H1 (cell line): ENCODE data around the gene SLC66A2. TPM values are rescaled to one million over a fixed set of nuclear protein-coding genes. Genes with fewer than 3 reads are reported as not detected.

Source experiments
- CTCF ChIA-PET: fragments of 300-600 bp; sonication (Branson Sonifier 250); formaldehyde crosslinking; loops from one replicate; lab custom pipeline; 2021; ENCODE audit not compliant: partially characterized antibody; lab: Charles Lee
- POLR2A ChIA-PET: fragments of 300-600 bp; sonication (Branson Sonifier 250); formaldehyde crosslinking; loops from one replicate; lab custom pipeline; 2021; ENCODE audit warnings: inconsistent platforms; ENCODE audit not compliant: partially characterized antibody; lab: Charles Lee
- DNase-seq, 2 experiments: peaks; one replicate each; pipeline versions ENCODE4 v3.0.0 to v3.0.0-alpha.2; 2010 to 2022; ENCODE audit warnings: low spot score in 2 of 2, low read depth in 1 of 2, mixed read lengths in 1 of 2
- FAIRE-seq: peaks from 2 replicates; lab custom pipeline; 2011; peaks lifted over from hg19 to GRCh38; lab: Jason Lieb, UNC
- H2AFZ ChIP-seq: 2 replicates; pipeline ENCODE4 v1.8.1; 2012; ENCODE audit warnings: low read length, inconsistent platforms
- H2AK5ac ChIP-seq: 2 replicates; pipeline ENCODE4 v1.6.1; 2013; ENCODE audit warnings: low read depth, low read length
- H2BK120ac ChIP-seq: replicated peaks from 2 replicates; pipeline ENCODE3; 2013; ENCODE audit warnings: low read depth, low read length, inconsistent platforms
- H2BK12ac ChIP-seq: 2 replicates; pipeline ENCODE4 v1.6.1; 2013; ENCODE audit warnings: low read depth, low read length
- H2BK15ac ChIP-seq: 2 replicates; pipeline ENCODE4 v1.6.1; 2013; ENCODE audit warnings: low read length
- H2BK20ac ChIP-seq: 2 replicates; pipeline ENCODE4 v1.6.1; 2013; ENCODE audit warnings: low read length
- H2BK5ac ChIP-seq: 2 replicates; pipeline ENCODE4 v1.6.1; 2013; ENCODE audit warnings: low read depth, low read length
- H3K14ac ChIP-seq: 2 replicates; pipeline ENCODE4 v1.6.1; 2013; ENCODE audit warnings: inconsistent platforms; ENCODE audit not compliant: insufficient read length
- H3K18ac ChIP-seq: 2 replicates; pipeline ENCODE4 v1.6.1; 2013; ENCODE audit warnings: low read length; ENCODE audit errors: extremely low read depth
- H3K23ac ChIP-seq: 2 replicates; pipeline ENCODE4 v1.6.1; 2013; ENCODE audit warnings: inconsistent platforms; ENCODE audit not compliant: insufficient read length
- H3K23me2 ChIP-seq: 2 replicates; pipeline ENCODE4 v1.6.1; 2013; ENCODE audit warnings: low read depth, low read length
- H3K27ac ChIP-seq: 2 replicates; pipeline ENCODE4 v1.6.1; 2011; ENCODE audit warnings: low read depth, low read length, inconsistent platforms
- H3K27me3 ChIP-seq, 4 experiments: replicated peaks in 1 of 4; 1 replicate in 1 of 4; 2 replicates in 3 of 4; pipeline versions ENCODE4 v1.6.1 to v1.8.1; 2011 to 2013; ENCODE audit warnings: low read length in 3 of 4, mild to moderate bottlenecking in 3 of 4, inconsistent platforms in 2 of 4, mixed read lengths in 2 of 4, moderate library complexity in 1 of 4; ENCODE audit not compliant: control insufficient read depth in 3 of 4, insufficient read depth in 3 of 4; ENCODE audit errors: extremely low read depth in 1 of 4
- H3K36me3 ChIP-seq, 4 experiments: 2 replicates each; pipeline versions ENCODE4 v1.6.1 to v1.8.1; 2011 to 2013; ENCODE audit warnings: mild to moderate bottlenecking in 4 of 4, low read length in 3 of 4, moderate library complexity in 2 of 4, control low read depth in 1 of 4, inconsistent platforms in 1 of 4; ENCODE audit not compliant: insufficient read depth in 4 of 4, control insufficient read depth in 2 of 4
- H3K4ac ChIP-seq: replicated peaks from 2 replicates; pipeline ENCODE3; 2013; ENCODE audit warnings: low read length, low read depth, mixed read lengths, inconsistent platforms; ENCODE audit not compliant: insufficient read length
- H3K4me1 ChIP-seq, 4 experiments: replicated peaks in 1 of 4; 1 replicate in 1 of 4; 2 replicates in 3 of 4; pipeline versions ENCODE4 v1.6.1 to v1.8.1; 2011 to 2013; ENCODE audit warnings: low read length in 3 of 4, inconsistent platforms in 2 of 4, mixed read lengths in 1 of 4; ENCODE audit not compliant: insufficient read depth in 4 of 4, control insufficient read depth in 3 of 4
- H3K4me2 ChIP-seq, 2 experiments: 2 replicates each; pipeline versions ENCODE4 v1.6.1 to v1.8.1; 2011 to 2013; ENCODE audit warnings: low read depth in 2 of 2, low read length in 2 of 2, control low read depth in 1 of 2, inconsistent platforms in 1 of 2, mild to moderate bottlenecking in 1 of 2; ENCODE audit not compliant: insufficient read depth in 1 of 2
- H3K4me3 ChIP-seq, 4 experiments: fragments of 200-600, 300-600 bp in 1 of 4; sonication (generic), shearing (Covaris generic), sonication (Bioruptor Twin) in 1 of 4; 2 replicates each; pipeline versions ENCODE4 v1.5.1 to v1.8.1; 2011 to 2016; ENCODE audit warnings: low read length in 4 of 4, low read depth in 3 of 4, control low read depth in 2 of 4, inconsistent platforms in 2 of 4, mild to moderate bottlenecking in 2 of 4, mixed read lengths in 1 of 4, moderate library complexity in 1 of 4; ENCODE audit not compliant: insufficient read depth in 2 of 4; ENCODE audit errors: extremely low read depth in 1 of 4
- H3K56ac ChIP-seq: replicated peaks from 2 replicates; pipeline ENCODE3; 2013; ENCODE audit warnings: low read depth, mild to moderate bottlenecking, mixed read lengths, low read length, inconsistent platforms; ENCODE audit not compliant: insufficient read length
- H3K79me1 ChIP-seq: 2 replicates; pipeline ENCODE4 v1.6.1; 2013; ENCODE audit warnings: low read depth, low read length, control low read depth
- H3K79me2 ChIP-seq, 2 experiments: 2 replicates each; pipeline versions ENCODE4 v1.6.1 to v1.8.1; 2012 to 2013; ENCODE audit warnings: low read length in 2 of 2, mild to moderate bottlenecking in 2 of 2, inconsistent platforms in 1 of 2; ENCODE audit not compliant: insufficient read depth in 2 of 2, control insufficient read depth in 1 of 2
- H3K9ac ChIP-seq, 4 experiments: replicated peaks in 1 of 4; 1 replicate in 1 of 4; 2 replicates in 3 of 4; pipeline versions ENCODE4 v1.6.1 to v1.8.1; 2011 to 2013; ENCODE audit warnings: low read depth in 3 of 4, low read length in 3 of 4, control low read depth in 2 of 4, mild to moderate bottlenecking in 2 of 4, moderate library complexity in 2 of 4, inconsistent platforms in 1 of 4; ENCODE audit errors: extremely low read depth in 1 of 4
- H3K9me3 ChIP-seq, 2 experiments: 2 replicates each; pipeline versions ENCODE4 v1.6.1 to v1.8.1; 2012 to 2013; ENCODE audit warnings: mild to moderate bottlenecking in 2 of 2, moderate library complexity in 2 of 2, control low read depth in 1 of 2, inconsistent platforms in 1 of 2, low read depth in 1 of 2, low read length in 1 of 2, mixed read lengths in 1 of 2; ENCODE audit not compliant: insufficient read depth in 2 of 2
- H4K20me1 ChIP-seq, 2 experiments: replicated peaks in 1 of 2; 2 replicates each; pipeline versions ENCODE3 to v1.8.1; 2011 to 2013; ENCODE audit warnings: inconsistent platforms in 2 of 2, low read length in 2 of 2, mild to moderate bottlenecking in 1 of 2; ENCODE audit not compliant: insufficient read depth in 2 of 2, control insufficient read depth in 1 of 2
- H4K5ac ChIP-seq: 2 replicates; pipeline ENCODE4 v1.6.1; 2013; ENCODE audit warnings: low read length, low read depth, mixed read lengths, inconsistent platforms; ENCODE audit not compliant: insufficient read length
- H4K8ac ChIP-seq: 2 replicates; pipeline ENCODE4 v1.8.0; 2013; ENCODE audit warnings: mild to moderate bottlenecking, moderate library complexity, low read length, inconsistent platforms; ENCODE audit not compliant: insufficient read depth; ENCODE audit errors: extremely low read depth
- H4K91ac ChIP-seq: replicated peaks from 2 replicates; pipeline ENCODE3; 2013; ENCODE audit warnings: low read length, mixed read lengths, inconsistent platforms; ENCODE audit not compliant: insufficient read length
- CBX5 ChIP-seq: fragments of 300-800, 300-1000 bp; sonication (generic); IDR thresholded peaks from 2 replicates; pipeline ENCODE4 v1.7.1; 2016; ENCODE audit warnings: antibody characterized with exemption, low read length, low read depth
- CHD2 ChIP-seq: IDR thresholded peaks from 2 replicates; pipeline ENCODE4 v1.6.1; 2012; ENCODE audit warnings: low read length, improper control_type of control experiment
- MAX ChIP-seq: IDR thresholded peaks from 2 replicates; pipeline ENCODE4 v1.6.1; 2012; ENCODE audit warnings: inconsistent platforms
- POLR2AphosphoS5 ChIP-seq: IDR thresholded peaks from 2 replicates; pipeline ENCODE4 v1.6.1; 2011; ENCODE audit warnings: low read depth, low read length
- POU5F1 ChIP-seq: IDR thresholded peaks from 2 replicates; pipeline ENCODE4 v1.6.1; 2011; ENCODE audit warnings: low read depth, mild to moderate bottlenecking, low read length, moderate library complexity
- SRF ChIP-seq: IDR thresholded peaks from 2 replicates; pipeline ENCODE4 v1.6.1; 2011; ENCODE audit warnings: mild to moderate bottlenecking, low read depth, low read length, moderate library complexity
- TAF7 ChIP-seq: optimal IDR thresholded peaks from 2 replicates; pipeline ENCODE3; 2011; ENCODE audit warnings: low read depth, mild to moderate bottlenecking, inconsistent platforms, low read length, moderate library complexity, borderline replicate concordance
- WGBS, 2 experiments: shearing (Covaris generic) in 1 of 2; methylation state at CpG; one replicate each; pipeline versions ENCODE4 v1.1.6 to v1.1.7; 2013 to 2015; ENCODE audit warnings: low lambda C conversion rate in 2 of 2, mixed read lengths in 2 of 2, inconsistent platforms in 1 of 2, low coverage in 1 of 2, missing lambda C conversion rate in 1 of 2; ENCODE audit not compliant: insufficient replicate concordance in 2 of 2, insufficient coverage in 1 of 2, insufficient read length in 1 of 2; ENCODE audit errors: extremely low coverage in 1 of 2, missing lambda C conversion rate in 1 of 2; 5-methylcytosine and 5-hydroxymethylcytosine counted together
- polyA plus RNA-seq, 7 experiments: library from polyadenylated mRNA; depleted of rRNA in 3 of 7; stranded (reverse) in 5 of 7; unstranded in 2 of 7; fragments of >200 nt in 5 of 7; fragments of 200-250 nt in 2 of 7; gene quantifications; 1 replicate in 5 of 7; 2 replicates in 1 of 7; 4 replicates in 1 of 7; pipeline versions ENCODE4 v1.2.1 to v1.2.3, GENCODE V29; 2011 to 2013; ENCODE audit warnings: missing spikeins in 2 of 7, mixed read lengths in 2 of 7
- total RNA-seq: library from RNA; stranded (reverse); fragmentation: NEBNext Ultra II Directional; extraction: Animal tissue kit (Norgen Biotek cat#: 25700); gene quantifications from 2 replicates; pipeline ENCODE4 v1.2.1, GENCODE V29; 2021

Gene SLC66A2
- total and polyA plus RNA-seq, 2 of the 8 experiments (the other 6 are each of a cell fraction or from before 2014, with no cell fraction given), result 15.0 to 18.9 TPM

GRCh38 chr18:79871026-79871390, 80.4 kb downstream of the SLC66A2 start:
- ChIA-PET POLR2A (no interaction called here), CTCF (interaction anchor here (0.7 to 1.7 kb wide), 3 partner anchors 13 to 61 kb away, joined by 3 to 4 read pairs (median 4); no protein-coding TSS in a partner anchor)
- H3K27ac ChIP-seq, result no peak overlapping the region
- H3K4me2 ChIP-seq, result no peak overlapping the region
- no peaks in the 10 kb centered on the region for H3K9me3 ChIP-seq
- no peak overlapping the region for H2BK120ac ChIP-seq
- no peaks in the 10 kb centered on the region for H3K79me1 ChIP-seq
- H3K14ac ChIP-seq, result no peak overlapping the region
- H3K9ac ChIP-seq, result no peak overlapping the region
- no peak overlapping the region for H4K5ac ChIP-seq
- no peak overlapping the region for H3K18ac ChIP-seq
- H3K4me1 ChIP-seq, result no peaks in the 10 kb centered on the region; a peak in 1 of 7 replicates
- H3K4me3 ChIP-seq, result no peak overlapping the region
- no peak overlapping the region for H3K56ac ChIP-seq
- H4K20me1 ChIP-seq, result no peaks in the 10 kb centered on the region
- H4K91ac ChIP-seq, result no peak overlapping the region
- no peaks in the 10 kb centered on the region for H3K27me3 ChIP-seq
- no peak overlapping the region for H4K8ac ChIP-seq
- no peaks in the 10 kb centered on the region for H3K36me3 ChIP-seq
- H2BK20ac ChIP-seq, result no peak overlapping the region
- H3K79me2 ChIP-seq, result no peaks in the 10 kb centered on the region
- H3K23ac ChIP-seq, result no peak overlapping the region
- no peak overlapping the region for H3K4ac ChIP-seq
- WGBS, 2 experiments, result 89% methylated on average over 16 of the region's 17 CpGs; no CpG with 5 or more reads in 1 of the 2 experiments
- no peak for DNase-seq
- no peak for FAIRE-seq
- 0 out of 2 replicates have a peak overlapping the region, but pooled peaks have one; percentile 29 for H2BK15ac ChIP-seq
- peaks cover 5% of the 10 kb centered on the region; the same call in 1 of the 2 replicates for H3K23me2 ChIP-seq
- no peak overlapping the region for H2AK5ac ChIP-seq
- H2BK12ac ChIP-seq, result no peak overlapping the region
- no peak overlapping the region for H2BK5ac ChIP-seq
- no peak overlapping the region for H2AFZ ChIP-seq
- TF ChIP-seq SRF, result no peak
- no peak for TF ChIP-seq POLR2AphosphoS5
- TF ChIP-seq TAF7, result no peak
- no peak for TF ChIP-seq CBX5
- no peak for TF ChIP-seq MAX
- no peak for TF ChIP-seq POU5F1
- TF ChIP-seq CHD2, result no peak
